ENCODE measurements around the gene LCN9.
"Not testable (repeated sequence)": the region's sequence is repeated elsewhere in the genome, so short reads cannot be mapped to it uniquely, and the experiment has no call there.

DNA sequence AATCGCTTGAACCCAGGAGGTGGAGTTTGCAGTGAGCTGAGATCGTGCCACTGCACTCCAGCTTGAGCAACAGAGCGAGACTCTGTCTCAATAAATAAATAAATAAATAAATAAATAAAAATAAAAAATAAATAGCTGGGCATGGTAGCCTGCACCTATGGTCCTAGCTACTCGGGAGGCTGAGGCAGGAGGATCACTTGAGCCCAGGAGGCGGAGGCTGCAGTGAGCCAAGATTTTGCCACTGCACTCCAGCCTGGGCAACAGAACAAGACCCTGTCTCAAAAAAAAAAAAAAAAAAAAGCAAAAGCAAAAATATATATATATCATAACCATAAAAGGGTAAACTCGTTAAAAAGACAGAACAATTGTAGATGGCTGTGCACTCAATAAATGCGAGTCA lies 9.7 kb downstream of the LCN9 start:
- TF ChIP-seq, protein P1, sequence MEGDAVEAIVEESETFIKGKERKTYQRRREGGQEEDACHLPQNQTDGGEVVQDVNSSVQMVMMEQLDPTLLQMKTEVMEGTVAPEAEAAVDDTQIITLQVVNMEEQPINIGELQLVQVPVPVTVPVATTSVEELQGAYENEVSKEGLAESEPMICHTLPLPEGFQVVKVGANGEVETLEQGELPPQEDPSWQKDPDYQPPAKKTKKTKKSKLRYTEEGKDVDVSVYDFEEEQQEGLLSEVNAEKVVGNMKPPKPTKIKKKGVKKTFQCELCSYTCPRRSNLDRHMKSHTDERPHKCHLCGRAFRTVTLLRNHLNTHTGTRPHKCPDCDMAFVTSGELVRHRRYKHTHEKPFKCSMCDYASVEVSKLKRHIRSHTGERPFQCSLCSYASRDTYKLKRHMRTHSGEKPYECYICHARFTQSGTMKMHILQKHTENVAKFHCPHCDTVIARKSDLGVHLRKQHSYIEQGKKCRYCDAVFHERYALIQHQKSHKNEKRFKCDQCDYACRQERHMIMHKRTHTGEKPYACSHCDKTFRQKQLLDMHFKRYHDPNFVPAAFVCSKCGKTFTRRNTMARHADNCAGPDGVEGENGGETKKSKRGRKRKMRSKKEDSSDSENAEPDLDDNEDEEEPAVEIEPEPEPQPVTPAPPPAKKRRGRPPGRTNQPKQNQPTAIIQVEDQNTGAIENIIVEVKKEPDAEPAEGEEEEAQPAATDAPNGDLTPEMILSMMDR (IDR thresholded peaks at IDR 0.05) = not testable (repeated sequence)
- not testable (repeated sequence) for TF ChIP-seq EP300, POLR2A, POLR2AphosphoS5 (IDR thresholded peaks at IDR 0.05)
